ENCODE data around the gene CKMT2.

DNA sequence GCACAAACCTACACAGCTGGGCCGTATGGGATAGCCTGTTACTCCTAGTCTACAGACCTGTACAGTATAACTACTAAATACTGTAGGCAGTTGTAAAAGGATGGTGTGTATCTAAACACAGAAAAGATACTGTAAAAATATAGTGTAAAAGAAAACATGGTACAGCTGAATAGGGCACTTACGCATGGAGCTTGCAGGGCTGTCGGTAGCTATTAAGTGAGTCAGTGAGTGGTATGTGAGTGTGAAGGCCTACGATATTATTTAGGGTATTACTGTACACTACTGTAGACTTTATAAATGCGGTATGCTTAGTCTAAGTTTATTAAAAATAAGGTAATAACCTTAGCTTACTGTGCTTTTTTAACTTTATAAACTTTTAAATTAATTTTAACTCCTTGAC, 69.5 kb downstream of the CKMT2 start:
- TF ChIP-seq EZH2 (IDR thresholded peaks at IDR 0.05; ENCODE audit: insufficient read depth, poor library complexity, severe bottlenecking) (no peak), EZH2phosphoT487 (IDR thresholded peaks at IDR 0.05; ENCODE audit: insufficient read depth, low read depth) (no peak)

Measured in GM23248 (cell line).